Activated T-cell treated with anti-CD3 and anti-CD28 coated beads for 1 hour (primary cell): ENCODE data around the gene CYLD.

Source experiments
- DNase-seq: peaks from one replicate; pipeline ENCODE4 v3.0.0-alpha.2; 2020; ENCODE audit warnings: low read depth

The CYLD gene

DNA sequence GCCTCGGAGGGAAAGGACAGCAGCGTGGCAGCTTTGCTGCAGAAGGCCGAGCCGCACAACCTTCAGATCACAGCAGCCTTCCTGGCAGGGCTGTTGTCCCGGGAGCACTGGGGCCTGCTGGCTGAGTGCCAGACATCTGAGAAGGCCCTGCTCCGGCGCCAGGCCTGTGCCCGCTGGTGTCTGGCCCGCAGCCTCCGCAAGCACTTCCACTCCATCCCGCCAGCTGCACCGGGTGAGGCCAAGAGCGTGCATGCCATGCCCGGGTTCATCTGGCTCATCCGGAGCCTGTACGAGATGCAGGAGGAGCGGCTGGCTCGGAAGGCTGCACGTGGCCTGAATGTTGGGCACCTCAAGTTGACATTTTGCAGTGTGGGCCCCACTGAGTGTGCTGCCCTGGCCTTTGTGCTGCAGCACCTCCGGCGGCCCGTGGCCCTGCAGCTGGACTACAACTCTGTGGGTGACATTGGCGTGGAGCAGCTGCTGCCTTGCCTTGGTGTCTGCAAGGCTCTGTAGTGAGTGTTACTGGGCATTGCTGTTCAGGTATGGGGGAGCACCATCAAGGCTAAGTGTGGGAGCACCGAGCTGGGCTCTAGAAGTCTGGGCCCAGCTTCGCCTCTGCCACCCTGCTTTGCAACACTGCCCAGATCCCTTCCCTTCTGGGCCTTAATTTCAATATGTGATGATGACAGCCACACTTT is 29.9 kb upstream of the CYLD start:
- DNase-seq, result no peak

DNA sequence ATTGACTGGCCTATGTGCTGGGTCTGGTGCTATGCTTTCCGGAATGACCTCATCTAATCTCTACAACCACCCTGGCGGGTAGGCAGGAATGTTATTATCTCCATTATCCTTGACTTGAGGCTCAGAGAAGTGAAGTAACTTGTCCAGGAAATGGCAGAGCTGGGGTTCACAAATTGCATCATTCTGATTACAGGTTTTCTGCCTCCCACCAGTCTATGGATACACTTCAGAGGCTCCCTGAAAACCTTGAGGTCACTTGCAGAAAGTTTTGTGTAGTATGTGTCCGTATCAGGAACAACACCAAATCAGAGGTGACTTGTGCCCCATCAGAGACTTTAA is 29.4 kb upstream of the CYLD start:
- no peak for DNase-seq

DNA sequence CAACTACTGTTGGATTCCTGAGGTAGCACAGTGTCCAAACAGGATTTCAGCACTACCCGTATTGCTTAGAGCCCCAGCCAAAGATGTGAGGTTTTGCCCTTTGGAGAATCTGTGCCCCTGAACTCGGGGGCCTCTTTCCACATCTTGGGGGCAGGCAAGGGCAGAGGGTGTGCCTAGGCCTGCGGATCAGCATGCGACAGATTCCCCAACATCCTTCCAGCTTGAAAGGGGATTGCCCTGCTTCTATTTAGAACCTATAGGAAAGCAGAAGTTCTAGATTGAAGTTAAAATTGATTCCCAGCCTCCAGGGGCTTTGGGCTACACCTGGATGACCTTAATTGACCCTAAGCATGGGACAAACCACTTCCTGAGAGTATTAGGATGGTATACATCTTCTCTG is 28.9 kb upstream of the CYLD start:
- no peak for DNase-seq

- DNase-seq, result no peak
Measured at GRCh38 chr16:50717091-50717490, 24.8 kb upstream of the CYLD start.

GRCh38 chr16:50717494-50717893 is 24.4 kb upstream of the CYLD start:
- no peak for DNase-seq

DNA sequence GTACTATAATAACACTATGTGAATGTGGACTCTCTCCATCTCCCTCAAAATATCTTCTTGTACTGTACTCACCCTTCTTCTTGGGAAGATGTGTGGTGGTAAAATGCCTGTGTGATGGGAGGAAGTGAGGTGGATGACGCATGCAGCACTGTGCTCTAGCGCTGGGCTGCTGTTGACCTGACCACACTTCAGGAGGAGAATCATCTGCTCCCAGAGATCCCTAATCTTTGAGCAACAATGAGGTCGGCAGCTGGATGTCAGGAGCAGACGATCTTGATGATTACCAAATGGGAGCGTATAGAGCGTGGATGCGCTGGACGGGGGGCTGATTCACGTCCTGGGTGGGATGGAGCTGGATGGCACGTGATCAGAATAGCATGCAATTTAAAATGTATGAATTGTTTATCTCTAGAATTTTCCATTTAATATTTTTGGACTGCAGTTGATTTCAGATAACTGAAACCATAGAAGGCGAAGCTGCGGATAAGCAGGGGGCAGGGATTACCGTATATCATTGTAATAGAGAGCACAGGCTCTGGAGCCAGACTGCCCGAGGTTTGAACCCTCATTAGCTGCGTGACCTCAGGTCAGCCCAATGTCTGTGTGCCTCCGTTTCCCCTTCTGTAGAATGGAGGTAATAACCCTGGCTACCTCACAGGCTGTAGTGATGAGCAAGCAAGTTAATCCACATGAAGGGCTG is 23.7 kb upstream of the CYLD start:
- DNase-seq, result no peak

DNA sequence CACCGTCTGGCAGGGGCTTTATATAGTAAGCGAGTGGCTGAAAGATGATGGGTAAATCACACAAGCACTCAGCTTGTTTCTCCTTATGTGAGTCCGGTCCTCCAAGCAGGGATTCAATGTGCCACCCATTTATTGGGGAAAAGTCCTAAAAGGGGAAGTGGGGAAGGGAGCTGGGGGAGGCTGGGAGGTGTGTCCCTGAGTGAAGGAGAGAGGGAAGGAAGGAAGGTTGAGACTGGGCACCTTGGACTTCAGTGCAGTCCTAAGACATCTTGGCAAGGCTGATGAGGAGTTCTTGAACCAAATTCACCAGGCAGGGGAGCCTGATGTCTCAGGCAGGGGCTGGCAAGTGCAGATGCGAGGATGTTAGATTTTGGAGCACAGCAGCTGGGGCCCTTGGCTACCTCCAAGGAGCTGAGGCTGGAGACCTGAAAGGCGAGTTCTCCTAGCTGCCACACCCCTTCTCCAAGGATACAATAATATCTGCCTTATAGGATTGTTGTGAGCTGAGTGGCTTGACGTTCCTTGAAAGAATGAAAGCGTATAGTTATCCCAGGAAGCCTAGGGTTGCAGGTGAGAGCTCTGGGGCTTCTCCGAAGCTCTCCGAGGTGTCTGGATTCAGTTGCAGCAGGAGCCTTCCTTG is 23.0 kb upstream of the CYLD start:
- DNase-seq, result no peak

DNA sequence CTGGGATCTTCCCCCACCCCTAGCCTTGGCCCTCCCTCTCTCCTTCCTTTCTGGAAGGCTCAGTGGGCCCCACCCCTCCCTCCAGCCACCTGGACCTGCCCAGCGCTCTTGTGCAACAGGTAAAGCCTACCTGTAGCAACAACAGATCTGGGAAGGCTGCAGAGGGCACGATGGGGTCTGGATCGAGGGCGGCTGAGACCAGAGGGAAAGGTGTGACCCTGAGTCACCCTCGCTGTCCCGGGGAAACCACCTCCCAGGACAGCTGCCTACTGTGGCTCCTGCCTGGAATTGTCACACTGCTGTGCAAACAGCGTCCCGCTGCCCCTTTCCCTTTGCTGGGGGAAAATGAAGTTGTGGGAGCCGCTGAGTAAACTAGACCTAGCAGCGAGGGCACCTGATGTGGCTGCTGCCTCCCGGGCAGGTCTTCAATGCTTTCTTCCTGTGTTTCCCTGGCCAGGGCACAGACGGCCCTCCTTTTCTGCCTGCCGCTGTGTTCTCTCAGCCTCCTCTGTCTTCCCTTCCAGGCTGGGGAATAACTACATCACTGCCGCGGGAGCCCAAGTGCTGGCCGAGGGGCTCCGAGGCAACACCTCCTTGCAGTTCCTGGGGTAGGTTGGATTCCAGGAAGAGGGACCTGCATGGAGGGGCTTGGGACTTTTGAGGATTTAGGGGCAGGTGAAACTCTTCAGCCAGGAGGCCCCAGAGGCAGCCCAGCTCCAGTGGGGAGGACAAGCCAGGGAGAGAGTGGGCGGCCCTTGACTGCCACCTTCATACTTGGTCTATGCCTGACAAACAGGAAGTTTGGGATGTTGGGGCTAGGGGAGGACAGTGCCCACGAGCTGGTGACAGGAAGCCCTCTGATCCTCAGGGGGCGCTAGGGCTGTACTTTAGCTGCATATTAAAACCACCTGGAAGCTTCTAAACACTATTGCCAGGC is 22.2 kb upstream of the CYLD start:
- no peak for DNase-seq

DNA sequence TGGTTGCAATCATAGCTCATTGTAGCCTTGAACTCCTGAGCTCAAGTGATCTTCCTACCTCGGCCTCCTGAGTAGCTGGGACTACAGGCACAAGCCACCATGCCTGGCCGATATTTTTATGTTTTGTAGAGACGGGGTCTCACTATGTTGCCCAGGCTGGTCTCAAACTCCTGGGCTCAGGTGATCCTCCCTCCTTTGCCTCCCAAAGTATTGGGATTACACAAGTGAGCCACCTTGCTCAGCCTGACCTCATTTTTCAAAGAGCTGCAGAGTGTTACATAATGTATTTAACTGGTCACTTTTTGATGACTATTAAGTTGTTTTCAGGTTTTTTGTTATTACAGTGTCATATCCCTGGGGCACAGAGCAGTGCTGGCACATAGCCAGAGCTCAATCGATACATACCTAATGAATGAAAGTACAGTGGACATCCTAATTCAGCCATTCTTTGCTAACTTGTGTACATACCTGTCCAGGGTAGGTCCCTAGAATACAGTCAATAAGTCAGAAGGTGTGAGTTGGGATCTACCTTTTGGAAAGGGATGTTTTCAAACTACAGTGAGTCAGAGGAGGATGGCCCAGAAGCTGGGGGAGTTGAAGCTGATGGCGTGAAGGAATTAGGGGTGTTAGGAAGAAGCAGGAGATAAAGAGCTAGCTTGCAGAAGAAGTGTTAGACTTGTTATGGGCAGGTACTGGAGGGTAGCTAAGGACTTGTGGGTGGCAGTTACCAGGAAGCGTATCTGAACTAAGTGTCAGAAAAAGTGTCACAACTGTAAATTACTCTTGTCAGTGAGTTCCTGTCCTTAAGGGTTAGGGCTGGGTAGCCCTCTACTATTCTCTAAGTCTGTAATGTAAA is 20.1 kb upstream of the CYLD start:
- DNase-seq, result no peak

DNA sequence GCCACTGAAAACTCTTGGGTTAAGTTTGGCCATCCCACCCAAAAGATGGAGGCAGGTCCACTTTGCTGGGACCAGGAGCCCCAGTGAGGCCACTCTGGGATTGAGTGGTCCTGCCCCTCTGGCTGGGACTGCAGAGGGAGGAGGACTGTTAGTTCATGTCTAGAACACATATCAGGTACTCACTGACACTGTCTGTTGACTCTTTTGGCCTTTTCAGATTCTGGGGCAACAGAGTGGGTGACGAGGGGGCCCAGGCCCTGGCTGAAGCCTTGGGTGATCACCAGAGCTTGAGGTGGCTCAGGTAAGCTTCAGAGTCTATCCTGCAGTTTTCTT is 19.5 kb upstream of the CYLD start:
- no peak for DNase-seq

- DNase-seq, result no peak
Measured at GRCh38 chr16:50722960-50723359, 18.9 kb upstream of the CYLD start.

GRCh38 chr16:50724306-50724705 is 17.6 kb upstream of the CYLD start:
- DNase-seq, result no peak

GRCh38 chr16:50731130-50731988 is 10.5 kb upstream of the CYLD start:
- no peak for DNase-seq

DNA sequence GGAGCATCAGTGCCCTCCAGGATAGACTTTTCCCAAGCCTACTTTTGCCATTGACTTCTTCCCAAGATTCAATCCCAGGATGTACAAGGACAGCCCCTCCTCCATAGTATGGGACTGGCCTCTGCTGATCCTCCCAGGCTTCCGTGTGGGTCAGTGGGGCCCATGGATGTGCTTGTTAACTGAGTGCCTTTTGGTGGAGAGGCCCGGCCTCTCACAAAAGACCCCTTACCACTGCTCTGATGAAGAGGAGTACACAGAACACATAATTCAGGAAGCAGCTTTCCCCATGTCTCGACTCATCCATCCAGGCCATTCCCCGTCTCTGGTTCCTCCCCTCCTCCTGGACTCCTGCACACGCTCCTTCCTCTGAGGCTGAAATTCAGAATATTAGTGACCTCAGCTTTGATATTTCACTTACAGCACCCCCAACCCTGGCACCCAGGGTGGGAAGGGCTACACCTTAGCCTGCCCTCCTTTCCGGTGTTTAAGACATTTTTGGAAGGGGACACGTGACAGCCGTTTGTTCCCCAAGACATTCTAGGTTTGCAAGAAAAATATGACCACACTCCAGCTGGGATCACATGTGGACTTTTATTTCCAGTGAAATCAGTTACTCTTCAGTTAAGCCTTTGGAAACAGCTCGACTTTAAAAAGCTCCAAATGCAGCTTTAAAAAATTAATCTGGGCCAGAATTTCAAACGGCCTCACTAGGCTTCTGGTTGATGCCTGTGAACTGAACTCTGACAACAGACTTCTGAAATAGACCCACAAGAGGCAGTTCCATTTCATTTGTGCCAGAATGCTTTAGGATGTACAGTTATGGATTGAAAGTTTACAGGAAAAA is 9.7 kb upstream of the CYLD start:
- no peak for DNase-seq

GRCh38 chr16:50733468-50733867 is 8.4 kb upstream of the CYLD start:
- DNase-seq, result no peak

DNA sequence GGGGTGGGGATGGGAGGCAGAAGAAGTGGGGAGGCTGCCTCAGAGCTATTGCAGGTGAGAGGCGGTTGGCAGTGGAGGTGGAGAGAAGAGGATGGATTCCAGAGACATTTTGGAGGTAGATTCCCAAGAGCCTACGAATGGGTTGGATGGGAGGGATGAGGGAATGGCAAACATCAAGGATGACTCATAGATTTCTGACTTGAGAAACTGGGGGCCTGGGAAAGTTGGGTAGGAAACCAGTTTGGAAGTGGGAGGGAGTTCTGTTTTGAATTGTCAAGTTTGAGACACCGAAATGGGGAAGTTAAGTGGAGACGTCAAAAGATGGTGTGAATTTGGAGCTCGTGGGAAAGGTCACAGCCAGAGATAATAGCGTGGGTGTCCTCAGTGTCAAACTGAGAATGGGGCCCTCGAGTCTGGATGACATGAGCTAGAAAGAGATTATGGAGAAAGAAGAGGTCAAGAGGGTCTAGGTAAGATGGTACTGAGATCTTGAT is 6.2 kb upstream of the CYLD start:
- DNase-seq, result no peak

- DNase-seq, result no peak
Measured at GRCh38 chr16:50736448-50736847, 5.4 kb upstream of the CYLD start.

DNA sequence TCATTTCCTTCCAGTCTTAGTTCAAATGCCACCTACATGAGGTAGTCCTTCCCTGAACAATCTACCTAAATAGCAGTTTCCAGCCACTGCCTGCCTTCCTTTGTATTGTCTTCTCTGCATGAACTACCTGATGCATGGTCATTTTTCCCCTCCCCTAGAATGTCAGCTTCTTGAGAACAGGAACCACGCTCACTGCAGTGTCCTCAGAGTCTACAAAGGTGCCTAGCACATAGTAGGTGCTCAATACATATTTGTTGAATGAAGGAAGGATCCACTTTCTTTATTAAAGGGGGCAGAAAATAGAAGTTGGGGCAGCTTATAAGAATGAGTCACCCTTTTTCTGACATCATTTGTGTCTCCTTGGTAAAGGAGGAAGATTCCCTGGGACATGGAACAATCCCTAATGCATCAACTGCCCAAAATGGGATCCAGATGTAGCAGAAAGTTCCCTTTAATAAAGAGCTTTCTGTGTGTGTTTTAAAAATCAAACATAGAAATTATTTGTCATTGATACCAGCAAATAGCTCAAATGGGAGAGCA is 4.4 kb upstream of the CYLD start:
- no peak for DNase-seq

GRCh38 chr16:50739031-50739430 is 2.9 kb upstream of the CYLD start:
- DNase-seq, result no peak
